H1 (cell line): ENCODE data around the gene POLR3H.

Experiments
- ATF3 ChIP-seq: IDR thresholded peaks from 2 replicates; pipeline ENCODE4 v1.6.1; 2011; ENCODE audit warnings: low read depth, mild to moderate bottlenecking, low read length; ENCODE audit not compliant: insufficient read depth
- CHD1 ChIP-seq: IDR thresholded peaks from 2 replicates; pipeline ENCODE4 v1.6.1; 2012; ENCODE audit warnings: low read depth, low read length, improper control_type of control experiment
- CTCF ChIP-seq, 3 experiments: IDR thresholded peaks; 1 replicate in 2 of 3; 2 replicates in 1 of 3; pipeline versions ENCODE4 v1.5.1 to v1.6.1; 2011; ENCODE audit warnings: low read length in 3 of 3, mild to moderate bottlenecking in 3 of 3, inconsistent platforms in 2 of 3, low read depth in 1 of 3, moderate library complexity in 1 of 3; ENCODE audit not compliant: insufficient read depth in 1 of 3; ENCODE audit errors: control extremely low read depth in 1 of 3
- EP300 ChIP-seq, 2 experiments: IDR thresholded peaks; 1 replicate in 1 of 2; 2 replicates in 1 of 2; pipeline ENCODE4 v1.6.1; 2011 to 2012; ENCODE audit warnings: low read depth in 2 of 2, low read length in 2 of 2, mild to moderate bottlenecking in 2 of 2, borderline replicate concordance in 1 of 2, inconsistent platforms in 1 of 2, moderate library complexity in 1 of 2
- EZH2 ChIP-seq: fragments of 200-600 bp; sonication (generic); IDR thresholded peaks from 2 replicates; pipeline ENCODE4 v1.7.1; 2012; ENCODE audit warnings: low read depth, mild to moderate bottlenecking, moderate library complexity, low read length, inconsistent platforms; ENCODE audit not compliant: severe bottlenecking
- HDAC6 ChIP-seq: IDR thresholded peaks from one replicate; pipeline ENCODE4 v1.7.1; 2012; ENCODE audit warnings: low read depth, mild to moderate bottlenecking, inconsistent platforms, low read length, moderate library complexity
- KDM1A ChIP-seq: fragments of 200-600, 300-600 bp; sonication (generic); IDR thresholded peaks from 2 replicates; pipeline ENCODE4 v1.7.1; 2016; ENCODE audit warnings: mild to moderate bottlenecking, low read length, borderline replicate concordance
- KDM5A ChIP-seq: fragments of 200-600 bp; IDR thresholded peaks from 2 replicates; pipeline ENCODE4 v1.7.1; 2012; ENCODE audit warnings: mild to moderate bottlenecking, low read length, inconsistent platforms, mixed read lengths
- POLR2A ChIP-seq, 2 experiments: IDR thresholded peaks; 1 replicate in 1 of 2; 2 replicates in 1 of 2; pipeline ENCODE4 v1.6.1; 2011; ENCODE audit warnings: low read depth in 2 of 2, low read length in 2 of 2, mild to moderate bottlenecking in 2 of 2; ENCODE audit errors: control extremely low read depth in 1 of 2
- POLR2AphosphoS5 ChIP-seq: IDR thresholded peaks from 2 replicates; pipeline ENCODE4 v1.6.1; 2011; ENCODE audit warnings: low read depth, low read length
- RFX5 ChIP-seq: IDR thresholded peaks from 2 replicates; pipeline ENCODE4 v1.6.1; 2011; ENCODE audit warnings: low read depth, low read length, improper control_type of control experiment, borderline replicate concordance
- SIN3A ChIP-seq, 2 experiments: IDR thresholded peaks in 1 of 2; conservative IDR thresholded peaks in 1 of 2; 2 replicates each; pipeline ENCODE4 v1.6.1; 2011 to 2012; ENCODE audit warnings: low read length in 2 of 2, improper control_type of control experiment in 1 of 2, low read depth in 1 of 2, mild to moderate bottlenecking in 1 of 2
- SIRT6 ChIP-seq: IDR thresholded peaks from one replicate; pipeline ENCODE4 v1.7.1; 2012; ENCODE audit warnings: low read length, inconsistent platforms

DNA sequence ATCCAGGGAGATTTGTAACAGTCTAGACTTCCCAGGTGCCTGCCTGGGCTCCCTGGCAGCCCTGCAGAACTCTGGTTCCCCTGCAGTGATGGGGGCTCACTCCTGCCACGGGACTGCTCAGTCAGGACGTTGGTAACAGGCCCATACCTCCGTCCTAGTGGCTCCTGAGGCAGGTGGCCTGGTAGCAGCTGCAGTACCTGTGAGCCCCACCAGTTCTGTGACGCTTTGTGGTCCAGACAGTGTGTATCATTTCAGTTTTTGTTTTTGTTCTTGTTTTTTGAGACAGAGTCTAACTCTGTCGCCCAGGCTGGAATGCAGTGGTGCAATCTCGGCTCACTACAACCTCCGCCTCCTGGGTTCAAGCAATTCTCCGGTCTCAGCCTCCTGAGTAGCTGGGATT, 27.8 kb downstream of the POLR3H start:
- TF ChIP-seq KDM1A, result no peak
- TF ChIP-seq ATF3, result no peak
- TF ChIP-seq POLR2A (IDR thresholded peaks at IDR 0.05; ENCODE audit: control extremely low read depth in 1 of 2, low read depth in 2 of 2, low read length in 2 of 2), result no peak
- TF ChIP-seq EP300 (IDR thresholded peaks at IDR 0.05; ENCODE audit: borderline replicate concordance in 1 of 2, low read depth in 2 of 2, low read length in 2 of 2), result no peak
- TF ChIP-seq CHD1, result no peak
- no peak for TF ChIP-seq EZH2
- no peak for TF ChIP-seq KDM5A
- no peak for TF ChIP-seq SIN3A (conservative IDR thresholded peaks at IDR 0.05 in 1 of 2, IDR thresholded peaks at IDR 0.05 in 1 of 2; ENCODE audit: low read depth in 1 of 2, low read length in 2 of 2)
- TF ChIP-seq SIRT6, result no peak
- no peak for TF ChIP-seq RFX5
- no peak for TF ChIP-seq POLR2AphosphoS5
- TF ChIP-seq CTCF (IDR thresholded peaks at IDR 0.05; ENCODE audit: control extremely low read depth in 1 of 3, insufficient read depth in 1 of 3, low read depth in 1 of 3, low read length in 3 of 3), result no peak
- no peak for TF ChIP-seq HDAC6
